HL-60 (cell line): ENCODE data around the gene DIAPH3.

Experiments
- DNase-seq, 2 experiments: peaks; one replicate each; pipeline ENCODE4 v3.0.0-alpha.2; 2010 to 2020; ENCODE audit warnings: low read depth in 1 of 2, low spot score in 1 of 2
- H3K27ac ChIP-seq: fragments of 250-450 bp; sonication (Bioruptor Pico); replicated peaks from 2 replicates; pipeline ENCODE4 v1.5.1; 2020; ENCODE audit warnings: mild to moderate bottlenecking, moderate library complexity
- H3K27me3 ChIP-seq: fragments of 250-450 bp; sonication (Bioruptor Pico); 2 replicates; pipeline ENCODE4 v1.5.1; 2021; ENCODE audit warnings: mild to moderate bottlenecking, moderate library complexity; ENCODE audit not compliant: insufficient read depth, poor library complexity, severe bottlenecking
- H3K4me3 ChIP-seq: replicated peaks from 2 replicates; pipeline ENCODE4 v1.5.1; 2011; ENCODE audit warnings: mild to moderate bottlenecking, control low read depth, low read length; ENCODE audit not compliant: insufficient read depth
- GABPA ChIP-seq: IDR thresholded peaks from 2 replicates; pipeline ENCODE4 v1.6.1; 2012; ENCODE audit warnings: low read depth
- POLR2AphosphoS5 ChIP-seq: IDR thresholded peaks from 2 replicates; pipeline ENCODE4 v1.6.1; 2012; ENCODE audit warnings: low read depth
- SPI1 ChIP-seq: IDR thresholded peaks from 2 replicates; pipeline ENCODE4 v1.6.1; 2012; ENCODE audit warnings: low read depth, mild to moderate bottlenecking, borderline replicate concordance
- TF ChIP-seq, protein P1 (sequence below): IDR thresholded peaks from one replicate; pipeline ENCODE4 v1.5.1; 2011; ENCODE audit warnings: low read length, control low read depth, inconsistent platforms; ENCODE audit not compliant: insufficient read depth
- TF ChIP-seq, protein P2 (sequence below): IDR thresholded peaks from 2 replicates; pipeline ENCODE4 v1.6.1; 2012; ENCODE audit warnings: low read depth; ENCODE audit not compliant: insufficient replicate concordance

The DIAPH3 gene

DNA sequence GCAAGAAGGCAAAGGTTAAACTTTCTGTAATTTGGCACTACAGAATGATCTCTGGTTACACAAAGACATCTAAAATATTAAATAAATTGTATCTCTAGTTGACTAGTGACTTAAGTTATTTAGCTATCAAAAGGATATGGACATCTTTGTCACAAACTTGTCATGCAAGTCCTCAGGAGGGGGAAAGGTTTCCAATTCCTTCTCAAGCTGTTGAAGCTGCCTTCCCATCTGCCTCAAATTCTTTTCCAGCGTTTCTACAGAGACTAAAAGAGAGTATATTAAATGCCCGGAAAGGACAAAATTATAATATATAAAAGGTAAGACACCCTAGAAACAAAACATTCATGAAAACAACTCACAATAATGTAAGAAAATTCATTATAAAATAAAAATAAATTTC, 324.5 kb downstream of the DIAPH3 start:
- TF ChIP-seq, protein P1, sequence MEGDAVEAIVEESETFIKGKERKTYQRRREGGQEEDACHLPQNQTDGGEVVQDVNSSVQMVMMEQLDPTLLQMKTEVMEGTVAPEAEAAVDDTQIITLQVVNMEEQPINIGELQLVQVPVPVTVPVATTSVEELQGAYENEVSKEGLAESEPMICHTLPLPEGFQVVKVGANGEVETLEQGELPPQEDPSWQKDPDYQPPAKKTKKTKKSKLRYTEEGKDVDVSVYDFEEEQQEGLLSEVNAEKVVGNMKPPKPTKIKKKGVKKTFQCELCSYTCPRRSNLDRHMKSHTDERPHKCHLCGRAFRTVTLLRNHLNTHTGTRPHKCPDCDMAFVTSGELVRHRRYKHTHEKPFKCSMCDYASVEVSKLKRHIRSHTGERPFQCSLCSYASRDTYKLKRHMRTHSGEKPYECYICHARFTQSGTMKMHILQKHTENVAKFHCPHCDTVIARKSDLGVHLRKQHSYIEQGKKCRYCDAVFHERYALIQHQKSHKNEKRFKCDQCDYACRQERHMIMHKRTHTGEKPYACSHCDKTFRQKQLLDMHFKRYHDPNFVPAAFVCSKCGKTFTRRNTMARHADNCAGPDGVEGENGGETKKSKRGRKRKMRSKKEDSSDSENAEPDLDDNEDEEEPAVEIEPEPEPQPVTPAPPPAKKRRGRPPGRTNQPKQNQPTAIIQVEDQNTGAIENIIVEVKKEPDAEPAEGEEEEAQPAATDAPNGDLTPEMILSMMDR = no peak
- TF ChIP-seq POLR2AphosphoS5 (no peak), SPI1 (no peak), GABPA (no peak)
- TF ChIP-seq, protein P2, sequence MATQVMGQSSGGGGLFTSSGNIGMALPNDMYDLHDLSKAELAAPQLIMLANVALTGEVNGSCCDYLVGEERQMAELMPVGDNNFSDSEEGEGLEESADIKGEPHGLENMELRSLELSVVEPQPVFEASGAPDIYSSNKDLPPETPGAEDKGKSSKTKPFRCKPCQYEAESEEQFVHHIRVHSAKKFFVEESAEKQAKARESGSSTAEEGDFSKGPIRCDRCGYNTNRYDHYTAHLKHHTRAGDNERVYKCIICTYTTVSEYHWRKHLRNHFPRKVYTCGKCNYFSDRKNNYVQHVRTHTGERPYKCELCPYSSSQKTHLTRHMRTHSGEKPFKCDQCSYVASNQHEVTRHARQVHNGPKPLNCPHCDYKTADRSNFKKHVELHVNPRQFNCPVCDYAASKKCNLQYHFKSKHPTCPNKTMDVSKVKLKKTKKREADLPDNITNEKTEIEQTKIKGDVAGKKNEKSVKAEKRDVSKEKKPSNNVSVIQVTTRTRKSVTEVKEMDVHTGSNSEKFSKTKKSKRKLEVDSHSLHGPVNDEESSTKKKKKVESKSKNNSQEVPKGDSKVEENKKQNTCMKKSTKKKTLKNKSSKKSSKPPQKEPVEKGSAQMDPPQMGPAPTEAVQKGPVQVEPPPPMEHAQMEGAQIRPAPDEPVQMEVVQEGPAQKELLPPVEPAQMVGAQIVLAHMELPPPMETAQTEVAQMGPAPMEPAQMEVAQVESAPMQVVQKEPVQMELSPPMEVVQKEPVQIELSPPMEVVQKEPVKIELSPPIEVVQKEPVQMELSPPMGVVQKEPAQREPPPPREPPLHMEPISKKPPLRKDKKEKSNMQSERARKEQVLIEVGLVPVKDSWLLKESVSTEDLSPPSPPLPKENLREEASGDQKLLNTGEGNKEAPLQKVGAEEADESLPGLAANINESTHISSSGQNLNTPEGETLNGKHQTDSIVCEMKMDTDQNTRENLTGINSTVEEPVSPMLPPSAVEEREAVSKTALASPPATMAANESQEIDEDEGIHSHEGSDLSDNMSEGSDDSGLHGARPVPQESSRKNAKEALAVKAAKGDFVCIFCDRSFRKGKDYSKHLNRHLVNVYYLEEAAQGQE = no peak
- H3K27me3 ChIP-seq = no peaks in the 10 kb centered on the region
- no peak overlapping the region for H3K27ac ChIP-seq
- no peak for DNase-seq
- H3K4me3 ChIP-seq = no peak overlapping the region

DNA sequence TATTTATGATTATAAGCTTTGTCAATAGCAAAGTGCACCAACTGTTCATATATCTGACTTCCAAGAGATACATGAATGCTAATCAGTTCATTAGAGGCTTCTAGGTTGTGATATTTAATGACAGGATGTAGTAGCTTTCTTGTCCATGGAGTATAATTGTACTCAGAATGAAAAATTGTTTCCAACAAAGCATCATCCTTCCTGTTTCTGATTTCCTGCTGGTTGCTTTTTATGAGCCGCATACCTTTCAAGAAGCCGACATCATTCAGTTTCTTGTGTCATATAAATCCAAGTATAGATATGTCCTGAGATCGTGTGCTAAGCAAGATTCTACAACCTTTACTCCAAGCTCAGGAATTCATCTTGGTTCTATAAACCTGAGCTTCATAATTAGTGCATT, 326.6 kb downstream of the DIAPH3 start:
- TF ChIP-seq, protein P2 = no peak
- DNase-seq = no peak
- H3K27me3 ChIP-seq = no peaks in the 10 kb centered on the region

DNA sequence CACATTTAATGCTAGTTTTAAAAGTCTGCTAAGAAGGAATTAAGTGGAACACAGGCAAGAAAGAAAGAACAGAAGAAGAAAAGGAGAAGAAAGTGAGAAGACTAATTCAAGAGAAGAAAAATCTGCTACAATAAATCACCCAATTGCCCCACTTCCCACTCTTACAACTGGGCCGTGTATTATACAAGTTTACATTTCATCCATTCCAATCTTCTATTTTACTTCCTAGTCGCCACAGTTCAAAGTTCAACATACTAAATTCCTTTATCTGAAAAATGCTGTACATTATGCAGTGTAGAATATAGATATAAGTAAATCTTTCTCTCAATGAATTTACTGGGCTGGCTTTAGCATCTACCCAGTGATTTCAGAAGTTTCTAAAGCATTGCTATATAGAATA, 328.2 kb downstream of the DIAPH3 start:
- Histone ChIP-seq H3K27me3 (no peaks in the 10 kb centered on the region), H3K4me3 (no peak overlapping the region), H3K27ac (no peak overlapping the region)
- TF ChIP-seq SPI1 (no peak), GABPA (no peak), POLR2AphosphoS5 (no peak)
- TF ChIP-seq, protein P2 = no peak
- TF ChIP-seq, protein P1 = no peak
- no peak for DNase-seq

More for the DNA sequence above, 326.6 kb downstream of the DIAPH3 start:
- Histone ChIP-seq H3K4me3 (no peak overlapping the region), H3K27ac (no peak overlapping the region)

DNA sequence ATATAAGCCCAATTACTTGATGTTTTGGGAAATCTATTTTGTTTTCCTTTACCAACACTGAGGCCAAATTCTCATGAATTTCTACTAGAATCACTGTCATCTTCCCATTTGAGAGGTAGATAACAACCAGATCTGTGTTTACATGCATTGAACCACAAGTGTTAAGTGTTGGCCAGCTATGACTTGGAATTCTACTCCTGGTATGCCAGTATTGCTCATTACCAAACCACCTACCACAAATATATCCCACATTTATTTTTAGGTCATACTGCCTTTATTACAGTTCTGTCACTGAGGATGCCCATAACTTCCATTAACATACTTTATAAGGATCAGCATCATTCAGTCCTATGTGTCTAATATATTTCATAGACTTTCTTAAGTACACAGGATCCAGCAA, 328.9 kb downstream of the DIAPH3 start:
- TF ChIP-seq POLR2AphosphoS5 (no peak), GABPA (no peak), SPI1 (no peak)
- TF ChIP-seq, protein P2 = no peak
- TF ChIP-seq, protein P1 = no peak
- H3K4me3 ChIP-seq = no peak overlapping the region
- H3K27me3 ChIP-seq = no peaks in the 10 kb centered on the region
- no peak for DNase-seq
- H3K27ac ChIP-seq = no peak overlapping the region
